ENCODE data around the gene PSG3.
"Not testable (repeated sequence)": the region's sequence is repeated elsewhere in the genome, so short reads cannot be mapped to it uniquely, and the experiment has no call there.

Gene PSG3

GRCh38 chr19:42740381-42740780 is at the start of gene PSG3:
Gene PSG3 (minus strand): TSS chr19:42740481. CDS start chr19:42740384, 97 bp downstream.
- not testable (repeated sequence) for DNase-seq (ENCODE audit: low read depth in 4 of 4, low spot score in 1 of 4)

- DNase-seq (ENCODE audit: low read depth in 4 of 4, low spot score in 1 of 4), result not testable (repeated sequence)
Observed at GRCh38 chr19:42788766-42789165, 48.5 kb upstream of the PSG3 start.

- DNase-seq (ENCODE audit: low read depth in 4 of 4, low spot score in 1 of 4), result not testable (repeated sequence)
Observed at GRCh38 chr19:42787766-42788165, 47.5 kb upstream of the PSG3 start.

GRCh38 chr19:42776750-42777612 is 36.7 kb upstream of the PSG3 start:
- peak in 3 of 4 experiments; percentile 1 to 26 (median 15) for DNase-seq (ENCODE audit: low read depth in 4 of 4, low spot score in 1 of 4)

GRCh38 chr19:42774510-42775158 is 34.4 kb upstream of the PSG3 start:
- not testable (repeated sequence) for DNase-seq (ENCODE audit: low read depth in 4 of 4, low spot score in 1 of 4)

- DNase-seq (ENCODE audit: low read depth in 4 of 4, low spot score in 1 of 4), result not testable (repeated sequence)
Observed at GRCh38 chr19:42767319-42767718, 27.0 kb upstream of the PSG3 start.

GRCh38 chr19:42766871-42767270 is 26.6 kb upstream of the PSG3 start:
- not testable (repeated sequence) for DNase-seq (ENCODE audit: low read depth in 4 of 4, low spot score in 1 of 4)

GRCh38 chr19:42764836-42765235 is 24.6 kb upstream of the PSG3 start:
- no peak for DNase-seq (ENCODE audit: low read depth in 4 of 4, low spot score in 1 of 4)

GRCh38 chr19:42762789-42763188 is 22.5 kb upstream of the PSG3 start:
- no peak for DNase-seq (ENCODE audit: low read depth in 4 of 4, low spot score in 1 of 4)

GRCh38 chr19:42761924-42762295 is 21.6 kb upstream of the PSG3 start:
- DNase-seq (ENCODE audit: low read depth in 4 of 4, low spot score in 1 of 4), result not testable (repeated sequence)

- peak in 1 of 4 experiments; percentile 3 for DNase-seq (ENCODE audit: low read depth in 4 of 4, low spot score in 1 of 4)
Observed at GRCh38 chr19:42760954-42761923, 21.0 kb upstream of the PSG3 start.

- DNase-seq (ENCODE audit: low read depth in 4 of 4, low spot score in 1 of 4), result not testable (repeated sequence)
Observed at GRCh38 chr19:42758667-42759066, 18.4 kb upstream of the PSG3 start.

- not testable (repeated sequence) for DNase-seq (ENCODE audit: low read depth in 4 of 4, low spot score in 1 of 4)
Observed at GRCh38 chr19:42752246-42752645, 12.0 kb upstream of the PSG3 start.

- DNase-seq (ENCODE audit: low read depth in 4 of 4, low spot score in 1 of 4), result not testable (repeated sequence)
Observed at GRCh38 chr19:42741726-42742607, 1.7 kb upstream of the PSG3 start.

- not testable (repeated sequence) for DNase-seq (ENCODE audit: low read depth in 4 of 4, low spot score in 1 of 4)
Observed at GRCh38 chr19:42737581-42738011, 2.7 kb downstream of the PSG3 start.

GRCh38 chr19:42728341-42728740 is 11.9 kb downstream of the PSG3 start:
- not testable (repeated sequence) for DNase-seq (ENCODE audit: low read depth in 4 of 4, low spot score in 1 of 4)

GRCh38 chr19:42714000-42714399 is 26.3 kb downstream of the PSG3 start:
- DNase-seq (ENCODE audit: low read depth in 4 of 4, low spot score in 1 of 4), result not testable (repeated sequence)

- DNase-seq (ENCODE audit: low read depth in 4 of 4, low spot score in 1 of 4), result not testable (repeated sequence)
Observed at GRCh38 chr19:42712753-42713152, 27.5 kb downstream of the PSG3 start.

- DNase-seq (ENCODE audit: low read depth in 4 of 4, low spot score in 1 of 4), result not testable (repeated sequence)
Observed at GRCh38 chr19:42710986-42711385, 29.3 kb downstream of the PSG3 start.

GRCh38 chr19:42697884-42698283 is 42.4 kb downstream of the PSG3 start:
- no peak for DNase-seq (ENCODE audit: low read depth in 4 of 4, low spot score in 1 of 4)

Data from stimulated activated CD4-positive, alpha-beta T cell treated with anti-CD3 and anti-CD28 coated beads, Interleukin-1b, Interleukin-23, amount 100 ng/mL, for 24 hours (primary cell).